H1 (cell line): ENCODE results near the gene CD3D. TPM values are rescaled to one million over a fixed set of nuclear protein-coding genes. Genes with fewer than 3 reads are reported as not detected.
A peak's percentile ranks its signal among the peaks of the same experiment; 100 is the strongest.

ENCODE experiments used
- CTCF ChIA-PET: fragments of 300-600 bp; sonication (Branson Sonifier 250); formaldehyde crosslinking; loops from one replicate; lab custom pipeline; 2021; ENCODE audit not compliant: partially characterized antibody; lab: Charles Lee
- POLR2A ChIA-PET: fragments of 300-600 bp; sonication (Branson Sonifier 250); formaldehyde crosslinking; loops from one replicate; lab custom pipeline; 2021; ENCODE audit warnings: inconsistent platforms; ENCODE audit not compliant: partially characterized antibody; lab: Charles Lee
- DNase-seq, 2 experiments: peaks; one replicate each; pipeline versions ENCODE4 v3.0.0 to v3.0.0-alpha.2; 2010 to 2022; ENCODE audit warnings: low spot score in 2 of 2, low read depth in 1 of 2, mixed read lengths in 1 of 2
- FAIRE-seq: peaks from 2 replicates; lab custom pipeline; 2011; peaks lifted over from hg19 to GRCh38; lab: Jason Lieb, UNC
- H2AFZ ChIP-seq: 2 replicates; pipeline ENCODE4 v1.8.1; 2012; ENCODE audit warnings: low read length, inconsistent platforms
- H2AK5ac ChIP-seq: 2 replicates; pipeline ENCODE4 v1.6.1; 2013; ENCODE audit warnings: low read depth, low read length
- H2BK120ac ChIP-seq: replicated peaks from 2 replicates; pipeline ENCODE3; 2013; ENCODE audit warnings: low read depth, low read length, inconsistent platforms
- H2BK12ac ChIP-seq: 2 replicates; pipeline ENCODE4 v1.6.1; 2013; ENCODE audit warnings: low read depth, low read length
- H2BK15ac ChIP-seq: 2 replicates; pipeline ENCODE4 v1.6.1; 2013; ENCODE audit warnings: low read length
- H2BK20ac ChIP-seq: 2 replicates; pipeline ENCODE4 v1.6.1; 2013; ENCODE audit warnings: low read length
- H2BK5ac ChIP-seq: 2 replicates; pipeline ENCODE4 v1.6.1; 2013; ENCODE audit warnings: low read depth, low read length
- H3K14ac ChIP-seq: 2 replicates; pipeline ENCODE4 v1.6.1; 2013; ENCODE audit warnings: inconsistent platforms; ENCODE audit not compliant: insufficient read length
- H3K18ac ChIP-seq: 2 replicates; pipeline ENCODE4 v1.6.1; 2013; ENCODE audit warnings: low read length; ENCODE audit errors: extremely low read depth
- H3K23ac ChIP-seq: 2 replicates; pipeline ENCODE4 v1.6.1; 2013; ENCODE audit warnings: inconsistent platforms; ENCODE audit not compliant: insufficient read length
- H3K23me2 ChIP-seq: 2 replicates; pipeline ENCODE4 v1.6.1; 2013; ENCODE audit warnings: low read depth, low read length
- H3K27ac ChIP-seq: 2 replicates; pipeline ENCODE4 v1.6.1; 2011; ENCODE audit warnings: low read depth, low read length, inconsistent platforms
- H3K27me3 ChIP-seq, 4 experiments: replicated peaks in 1 of 4; 1 replicate in 1 of 4; 2 replicates in 3 of 4; pipeline versions ENCODE4 v1.6.1 to v1.8.1; 2011 to 2013; ENCODE audit warnings: low read length in 3 of 4, mild to moderate bottlenecking in 3 of 4, inconsistent platforms in 2 of 4, mixed read lengths in 2 of 4, moderate library complexity in 1 of 4; ENCODE audit not compliant: control insufficient read depth in 3 of 4, insufficient read depth in 3 of 4; ENCODE audit errors: extremely low read depth in 1 of 4
- H3K36me3 ChIP-seq, 4 experiments: 2 replicates each; pipeline versions ENCODE4 v1.6.1 to v1.8.1; 2011 to 2013; ENCODE audit warnings: mild to moderate bottlenecking in 4 of 4, low read length in 3 of 4, moderate library complexity in 2 of 4, control low read depth in 1 of 4, inconsistent platforms in 1 of 4; ENCODE audit not compliant: insufficient read depth in 4 of 4, control insufficient read depth in 2 of 4
- H3K4ac ChIP-seq: replicated peaks from 2 replicates; pipeline ENCODE3; 2013; ENCODE audit warnings: low read length, low read depth, mixed read lengths, inconsistent platforms; ENCODE audit not compliant: insufficient read length
- H3K4me1 ChIP-seq, 4 experiments: replicated peaks in 1 of 4; 1 replicate in 1 of 4; 2 replicates in 3 of 4; pipeline versions ENCODE4 v1.6.1 to v1.8.1; 2011 to 2013; ENCODE audit warnings: low read length in 3 of 4, inconsistent platforms in 2 of 4, mixed read lengths in 1 of 4; ENCODE audit not compliant: insufficient read depth in 4 of 4, control insufficient read depth in 3 of 4
- H3K4me2 ChIP-seq, 2 experiments: 2 replicates each; pipeline versions ENCODE4 v1.6.1 to v1.8.1; 2011 to 2013; ENCODE audit warnings: low read depth in 2 of 2, low read length in 2 of 2, control low read depth in 1 of 2, inconsistent platforms in 1 of 2, mild to moderate bottlenecking in 1 of 2; ENCODE audit not compliant: insufficient read depth in 1 of 2
- H3K4me3 ChIP-seq, 4 experiments: fragments of 200-600, 300-600 bp in 1 of 4; sonication (generic), shearing (Covaris generic), sonication (Bioruptor Twin) in 1 of 4; 2 replicates each; pipeline versions ENCODE4 v1.5.1 to v1.8.1; 2011 to 2016; ENCODE audit warnings: low read length in 4 of 4, low read depth in 3 of 4, control low read depth in 2 of 4, inconsistent platforms in 2 of 4, mild to moderate bottlenecking in 2 of 4, mixed read lengths in 1 of 4, moderate library complexity in 1 of 4; ENCODE audit not compliant: insufficient read depth in 2 of 4; ENCODE audit errors: extremely low read depth in 1 of 4
- H3K56ac ChIP-seq: replicated peaks from 2 replicates; pipeline ENCODE3; 2013; ENCODE audit warnings: low read depth, mild to moderate bottlenecking, mixed read lengths, low read length, inconsistent platforms; ENCODE audit not compliant: insufficient read length
- H3K79me1 ChIP-seq: 2 replicates; pipeline ENCODE4 v1.6.1; 2013; ENCODE audit warnings: low read depth, low read length, control low read depth
- H3K79me2 ChIP-seq, 2 experiments: 2 replicates each; pipeline versions ENCODE4 v1.6.1 to v1.8.1; 2012 to 2013; ENCODE audit warnings: low read length in 2 of 2, mild to moderate bottlenecking in 2 of 2, inconsistent platforms in 1 of 2; ENCODE audit not compliant: insufficient read depth in 2 of 2, control insufficient read depth in 1 of 2
- H3K9ac ChIP-seq, 4 experiments: replicated peaks in 1 of 4; 1 replicate in 1 of 4; 2 replicates in 3 of 4; pipeline versions ENCODE4 v1.6.1 to v1.8.1; 2011 to 2013; ENCODE audit warnings: low read depth in 3 of 4, low read length in 3 of 4, control low read depth in 2 of 4, mild to moderate bottlenecking in 2 of 4, moderate library complexity in 2 of 4, inconsistent platforms in 1 of 4; ENCODE audit errors: extremely low read depth in 1 of 4
- H3K9me3 ChIP-seq, 2 experiments: 2 replicates each; pipeline versions ENCODE4 v1.6.1 to v1.8.1; 2012 to 2013; ENCODE audit warnings: mild to moderate bottlenecking in 2 of 2, moderate library complexity in 2 of 2, control low read depth in 1 of 2, inconsistent platforms in 1 of 2, low read depth in 1 of 2, low read length in 1 of 2, mixed read lengths in 1 of 2; ENCODE audit not compliant: insufficient read depth in 2 of 2
- H4K20me1 ChIP-seq, 2 experiments: replicated peaks in 1 of 2; 2 replicates each; pipeline versions ENCODE3 to v1.8.1; 2011 to 2013; ENCODE audit warnings: inconsistent platforms in 2 of 2, low read length in 2 of 2, mild to moderate bottlenecking in 1 of 2; ENCODE audit not compliant: insufficient read depth in 2 of 2, control insufficient read depth in 1 of 2
- H4K5ac ChIP-seq: 2 replicates; pipeline ENCODE4 v1.6.1; 2013; ENCODE audit warnings: low read length, low read depth, mixed read lengths, inconsistent platforms; ENCODE audit not compliant: insufficient read length
- H4K8ac ChIP-seq: 2 replicates; pipeline ENCODE4 v1.8.0; 2013; ENCODE audit warnings: mild to moderate bottlenecking, moderate library complexity, low read length, inconsistent platforms; ENCODE audit not compliant: insufficient read depth; ENCODE audit errors: extremely low read depth
- H4K91ac ChIP-seq: replicated peaks from 2 replicates; pipeline ENCODE3; 2013; ENCODE audit warnings: low read length, mixed read lengths, inconsistent platforms; ENCODE audit not compliant: insufficient read length
- SP4 ChIP-seq: IDR thresholded peaks from 2 replicates; pipeline ENCODE4 v1.6.1; 2012; ENCODE audit warnings: low read length, inconsistent platforms
- WGBS, 2 experiments: shearing (Covaris generic) in 1 of 2; methylation state at CpG; one replicate each; pipeline versions ENCODE4 v1.1.6 to v1.1.7; 2013 to 2015; ENCODE audit warnings: low lambda C conversion rate in 2 of 2, mixed read lengths in 2 of 2, inconsistent platforms in 1 of 2, low coverage in 1 of 2, missing lambda C conversion rate in 1 of 2; ENCODE audit not compliant: insufficient replicate concordance in 2 of 2, insufficient coverage in 1 of 2, insufficient read length in 1 of 2; ENCODE audit errors: extremely low coverage in 1 of 2, missing lambda C conversion rate in 1 of 2; 5-methylcytosine and 5-hydroxymethylcytosine counted together
- polyA plus RNA-seq, 7 experiments: library from polyadenylated mRNA; depleted of rRNA in 3 of 7; stranded (reverse) in 5 of 7; unstranded in 2 of 7; fragments of >200 nt in 5 of 7; fragments of 200-250 nt in 2 of 7; gene quantifications; 1 replicate in 5 of 7; 2 replicates in 1 of 7; 4 replicates in 1 of 7; pipeline versions ENCODE4 v1.2.1 to v1.2.3, GENCODE V29; 2011 to 2013; ENCODE audit warnings: missing spikeins in 2 of 7, mixed read lengths in 2 of 7
- total RNA-seq: library from RNA; stranded (reverse); fragmentation: NEBNext Ultra II Directional; extraction: Animal tissue kit (Norgen Biotek cat#: 25700); gene quantifications from 2 replicates; pipeline ENCODE4 v1.2.1, GENCODE V29; 2021

CD3D gene
- total and polyA plus RNA-seq, 2 of the 8 experiments (the other 6 are each of a cell fraction or from before 2014, with no cell fraction given): not detected

- H3K14ac ChIP-seq: no peak overlapping the region
- no peak overlapping the region for H4K91ac ChIP-seq
- H3K27me3 ChIP-seq: no peaks in the 10 kb centered on the region; a peak in 1 of 7 replicates
- H3K36me3 ChIP-seq: no peaks in the 10 kb centered on the region
- 0 out of 2 replicates have a peak overlapping the region, but pooled peaks have one; percentile 32 for H2BK20ac ChIP-seq
- no peak overlapping the region for H3K4me2 ChIP-seq
- no peak overlapping the region for H2BK15ac ChIP-seq
- no peak overlapping the region for H3K23ac ChIP-seq
- no peaks in the 10 kb centered on the region; the same call in 1 of the 2 replicates for H3K23me2 ChIP-seq
- DNase-seq (no peak), FAIRE-seq (no peak)
- no peak overlapping the region for H4K5ac ChIP-seq
- no peak overlapping the region for H3K27ac ChIP-seq
- H3K4me1 ChIP-seq: no peaks in the 10 kb centered on the region
- POLR2A ChIA-PET: no interaction called here
- no peaks in the 10 kb centered on the region; the same call in 1 of the 2 replicates for H3K79me1 ChIP-seq
- no peak overlapping the region for H2BK5ac ChIP-seq
- H3K9me3 ChIP-seq: no peaks in the 10 kb centered on the region
- 97% methylated on average over 5 of the region's 5 CpGs; no CpG with 5 or more reads in 1 of the 2 experiments for WGBS, 2 experiments
- H2BK12ac ChIP-seq: no peak overlapping the region
- H3K4me3 ChIP-seq: no peak overlapping the region
- no peak overlapping the region for H2BK120ac ChIP-seq
- no peak overlapping the region for H2AFZ ChIP-seq
- no peak overlapping the region for H3K18ac ChIP-seq
- no peak overlapping the region for H3K56ac ChIP-seq
- H3K9ac ChIP-seq: no peak overlapping the region
- H4K20me1 ChIP-seq: no peaks in the 10 kb centered on the region
- peak overlapping the region; percentile 81; the same call in 1 of the 2 replicates for H4K8ac ChIP-seq
- no peak overlapping the region for H2AK5ac ChIP-seq
- H3K79me2 ChIP-seq: no peaks in the 10 kb centered on the region
- CTCF ChIA-PET: interaction anchor here (0.7 to 4.9 kb wide), 4 partner anchors 11 to 77 kb away, joined by 3 to 24 read pairs (median 3); partner anchors contain the start of gene MPZL2
- H3K4ac ChIP-seq: no peak overlapping the region
- TF ChIP-seq SP4: no peak
These were observed 553 bp downstream of the CD3D start for GRCh38 chr11:118341815-118342489.
